Measurements from ENCODE around the gene NAA50. TPM values are rescaled to one million over a fixed set of nuclear protein-coding genes. Genes with fewer than 3 reads are reported as not detected.

Gene NAA50
- total and polyA plus RNA-seq, 10 of the 15 experiments (the other 5 are each of a cell fraction or from before 2014, with no cell fraction given) = 31.7 to 205 (median 110) TPM

DNA sequence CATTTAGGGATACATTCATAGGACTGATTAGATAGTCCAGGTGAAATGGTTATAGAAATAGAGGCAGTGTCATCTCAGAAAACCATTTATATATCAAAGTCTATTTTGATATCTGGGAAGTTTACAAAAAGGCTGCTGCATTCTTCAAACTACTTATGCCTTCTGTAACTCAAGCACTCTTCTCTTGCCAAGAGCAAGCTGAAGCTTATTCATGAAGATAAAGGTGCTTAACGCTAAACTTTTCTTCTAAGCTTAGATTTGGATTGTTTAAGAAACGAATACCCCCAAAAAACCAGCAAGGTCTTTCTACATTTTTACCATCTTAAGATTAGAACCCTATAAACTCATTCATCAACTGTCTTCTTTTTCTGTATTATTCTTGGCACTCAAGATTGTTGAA is 26.3 kb downstream of the NAA50 start:
- H3K79me2 ChIP-seq (ENCODE audit: control insufficient read depth, insufficient read depth, low read length) = peaks cover 3% of the 10 kb centered on the region
- H3K27ac ChIP-seq (ENCODE audit: control insufficient read depth, insufficient read depth) = no peak overlapping the region
- FAIRE-seq (no peak), ATAC-seq (no peak), DNase-seq (ENCODE audit: low read depth, low spot score) (no peak)
- in situ Hi-C loops (cut with MboI) (no loop called here), intact Hi-C loops (cut with micrococcal nuclease; ENCODE audit: unreplicated experiment) (no loop called here)
- ChIA-PET POLR2A (no interaction called here), RAD21 (ENCODE audit: unreplicated experiment) (interaction anchor here (1.1 kb wide), 1 partner anchor 17 kb away, joined by 3 read pairs; no protein-coding TSS in a partner anchor), SMC1A (ENCODE audit: uncharacterized antibody, unreplicated experiment) (interaction anchor here (1.2 kb wide), 2 partner anchors 21 to 142 kb away, joined by 3 to 4 read pairs; no protein-coding TSS in a partner anchor), CTCF (interaction anchor here (1.1 to 1.2 kb wide), 2 partner anchors 20 to 127 kb away, joined by 3 to 5 read pairs; no protein-coding TSS in a partner anchor)
- no peaks in the 10 kb centered on the region for H3K4me1 ChIP-seq (ENCODE audit: control insufficient read depth, insufficient read depth, low read length)
- BruUV-seq (replicated peaks) = no TSS peak
- peaks cover 2 to 20% of the 10 kb centered on the region in 2 experiments; a peak in 2 of 4 replicates for H3K36me3 ChIP-seq (ENCODE audit: control insufficient read depth in 2 of 2, insufficient read depth in 2 of 2, low read length in 1 of 2)
- H4K20me1 ChIP-seq (ENCODE audit: control insufficient read depth, insufficient read depth) = no peaks in the 10 kb centered on the region
- no peak overlapping the region for H3K4me2 ChIP-seq (ENCODE audit: control insufficient read depth, insufficient read depth)
- H2AFZ ChIP-seq (ENCODE audit: control insufficient read depth, low read depth, low read length) = no peak overlapping the region
- H3K27me3 ChIP-seq (replicated peaks in 1 of 2; ENCODE audit: control insufficient read depth in 2 of 2, insufficient read depth in 2 of 2, low read length in 1 of 2) = no peaks in the 10 kb centered on the region
- no peaks in the 10 kb centered on the region for H3K9me3 ChIP-seq (replicated peaks; ENCODE audit: control insufficient read depth, insufficient read depth, low read length)
- WGBS (ENCODE audit: insufficient coverage, insufficient replicate concordance, low lambda C conversion rate, missing lambda C conversion rate) = 95% methylated on average over 2 of the region's 2 CpGs
- H3K4me3 ChIP-seq = no peak overlapping the region
- no peak overlapping the region for H3K9ac ChIP-seq (ENCODE audit: control insufficient read depth, insufficient read depth, low read length)
- TF ChIP-seq ZBTB33 (IDR thresholded peaks at IDR 0.05) = no peak
- TF ChIP-seq, protein P1, sequence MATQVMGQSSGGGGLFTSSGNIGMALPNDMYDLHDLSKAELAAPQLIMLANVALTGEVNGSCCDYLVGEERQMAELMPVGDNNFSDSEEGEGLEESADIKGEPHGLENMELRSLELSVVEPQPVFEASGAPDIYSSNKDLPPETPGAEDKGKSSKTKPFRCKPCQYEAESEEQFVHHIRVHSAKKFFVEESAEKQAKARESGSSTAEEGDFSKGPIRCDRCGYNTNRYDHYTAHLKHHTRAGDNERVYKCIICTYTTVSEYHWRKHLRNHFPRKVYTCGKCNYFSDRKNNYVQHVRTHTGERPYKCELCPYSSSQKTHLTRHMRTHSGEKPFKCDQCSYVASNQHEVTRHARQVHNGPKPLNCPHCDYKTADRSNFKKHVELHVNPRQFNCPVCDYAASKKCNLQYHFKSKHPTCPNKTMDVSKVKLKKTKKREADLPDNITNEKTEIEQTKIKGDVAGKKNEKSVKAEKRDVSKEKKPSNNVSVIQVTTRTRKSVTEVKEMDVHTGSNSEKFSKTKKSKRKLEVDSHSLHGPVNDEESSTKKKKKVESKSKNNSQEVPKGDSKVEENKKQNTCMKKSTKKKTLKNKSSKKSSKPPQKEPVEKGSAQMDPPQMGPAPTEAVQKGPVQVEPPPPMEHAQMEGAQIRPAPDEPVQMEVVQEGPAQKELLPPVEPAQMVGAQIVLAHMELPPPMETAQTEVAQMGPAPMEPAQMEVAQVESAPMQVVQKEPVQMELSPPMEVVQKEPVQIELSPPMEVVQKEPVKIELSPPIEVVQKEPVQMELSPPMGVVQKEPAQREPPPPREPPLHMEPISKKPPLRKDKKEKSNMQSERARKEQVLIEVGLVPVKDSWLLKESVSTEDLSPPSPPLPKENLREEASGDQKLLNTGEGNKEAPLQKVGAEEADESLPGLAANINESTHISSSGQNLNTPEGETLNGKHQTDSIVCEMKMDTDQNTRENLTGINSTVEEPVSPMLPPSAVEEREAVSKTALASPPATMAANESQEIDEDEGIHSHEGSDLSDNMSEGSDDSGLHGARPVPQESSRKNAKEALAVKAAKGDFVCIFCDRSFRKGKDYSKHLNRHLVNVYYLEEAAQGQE (IDR thresholded peaks at IDR 0.05; ENCODE audit: low read depth, low read length) = no peak
- TF ChIP-seq, protein P2, sequence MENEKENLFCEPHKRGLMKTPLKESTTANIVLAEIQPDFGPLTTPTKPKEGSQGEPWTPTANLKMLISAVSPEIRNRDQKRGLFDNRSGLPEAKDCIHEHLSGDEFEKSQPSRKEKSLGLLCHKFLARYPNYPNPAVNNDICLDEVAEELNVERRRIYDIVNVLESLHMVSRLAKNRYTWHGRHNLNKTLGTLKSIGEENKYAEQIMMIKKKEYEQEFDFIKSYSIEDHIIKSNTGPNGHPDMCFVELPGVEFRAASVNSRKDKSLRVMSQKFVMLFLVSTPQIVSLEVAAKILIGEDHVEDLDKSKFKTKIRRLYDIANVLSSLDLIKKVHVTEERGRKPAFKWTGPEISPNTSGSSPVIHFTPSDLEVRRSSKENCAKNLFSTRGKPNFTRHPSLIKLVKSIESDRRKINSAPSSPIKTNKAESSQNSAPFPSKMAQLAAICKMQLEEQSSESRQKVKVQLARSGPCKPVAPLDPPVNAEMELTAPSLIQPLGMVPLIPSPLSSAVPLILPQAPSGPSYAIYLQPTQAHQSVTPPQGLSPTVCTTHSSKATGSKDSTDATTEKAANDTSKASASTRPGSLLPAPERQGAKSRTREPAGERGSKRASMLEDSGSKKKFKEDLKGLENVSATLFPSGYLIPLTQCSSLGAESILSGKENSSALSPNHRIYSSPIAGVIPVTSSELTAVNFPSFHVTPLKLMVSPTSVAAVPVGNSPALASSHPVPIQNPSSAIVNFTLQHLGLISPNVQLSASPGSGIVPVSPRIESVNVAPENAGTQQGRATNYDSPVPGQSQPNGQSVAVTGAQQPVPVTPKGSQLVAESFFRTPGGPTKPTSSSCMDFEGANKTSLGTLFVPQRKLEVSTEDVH (IDR thresholded peaks at IDR 0.05; ENCODE audit: low read depth, partially characterized antibody) = no peak
- TF ChIP-seq POLR2AphosphoS2 (IDR thresholded peaks at IDR 0.05; ENCODE audit: low read depth, low read length) = no peak
- no peak for TF ChIP-seq SRF (IDR thresholded peaks at IDR 0.05; ENCODE audit: low read depth in 2 of 2, low read length in 2 of 2)
- no peak for TF ChIP-seq NFIC (IDR thresholded peaks at IDR 0.05; ENCODE audit: low read depth, low read length)
- no peak for TF ChIP-seq IRF5 (IDR thresholded peaks at IDR 0.05; ENCODE audit: borderline replicate concordance)
- no peak for TF ChIP-seq USF1 (IDR thresholded peaks at IDR 0.05; ENCODE audit: borderline replicate concordance, extremely low read length, insufficient read depth, low read depth, low read length)
- no peak for TF ChIP-seq KAT2A (conservative IDR thresholded peaks at IDR 0.05; ENCODE audit: control insufficient read depth, low read depth, low read length)
- TF ChIP-seq, protein P3, sequence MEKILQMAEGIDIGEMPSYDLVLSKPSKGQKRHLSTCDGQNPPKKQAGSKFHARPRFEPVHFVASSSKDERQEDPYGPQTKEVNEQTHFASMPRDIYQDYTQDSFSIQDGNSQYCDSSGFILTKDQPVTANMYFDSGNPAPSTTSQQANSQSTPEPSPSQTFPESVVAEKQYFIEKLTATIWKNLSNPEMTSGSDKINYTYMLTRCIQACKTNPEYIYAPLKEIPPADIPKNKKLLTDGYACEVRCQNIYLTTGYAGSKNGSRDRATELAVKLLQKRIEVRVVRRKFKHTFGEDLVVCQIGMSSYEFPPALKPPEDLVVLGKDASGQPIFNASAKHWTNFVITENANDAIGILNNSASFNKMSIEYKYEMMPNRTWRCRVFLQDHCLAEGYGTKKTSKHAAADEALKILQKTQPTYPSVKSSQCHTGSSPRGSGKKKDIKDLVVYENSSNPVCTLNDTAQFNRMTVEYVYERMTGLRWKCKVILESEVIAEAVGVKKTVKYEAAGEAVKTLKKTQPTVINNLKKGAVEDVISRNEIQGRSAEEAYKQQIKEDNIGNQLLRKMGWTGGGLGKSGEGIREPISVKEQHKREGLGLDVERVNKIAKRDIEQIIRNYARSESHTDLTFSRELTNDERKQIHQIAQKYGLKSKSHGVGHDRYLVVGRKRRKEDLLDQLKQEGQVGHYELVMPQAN (conservative IDR thresholded peaks at IDR 0.05) = no peak

Measured in GM12878 (cell line).